Measurements from ENCODE around the gene CFB. TPM values are rescaled to one million over a fixed set of nuclear protein-coding genes. Genes with fewer than 3 reads are reported as not detected.
A peak's percentile ranks its signal among the peaks of the same experiment; 100 is the strongest.

CFB gene
- total RNA-seq, 1 experiment from 2014 or later: not detected

DNA sequence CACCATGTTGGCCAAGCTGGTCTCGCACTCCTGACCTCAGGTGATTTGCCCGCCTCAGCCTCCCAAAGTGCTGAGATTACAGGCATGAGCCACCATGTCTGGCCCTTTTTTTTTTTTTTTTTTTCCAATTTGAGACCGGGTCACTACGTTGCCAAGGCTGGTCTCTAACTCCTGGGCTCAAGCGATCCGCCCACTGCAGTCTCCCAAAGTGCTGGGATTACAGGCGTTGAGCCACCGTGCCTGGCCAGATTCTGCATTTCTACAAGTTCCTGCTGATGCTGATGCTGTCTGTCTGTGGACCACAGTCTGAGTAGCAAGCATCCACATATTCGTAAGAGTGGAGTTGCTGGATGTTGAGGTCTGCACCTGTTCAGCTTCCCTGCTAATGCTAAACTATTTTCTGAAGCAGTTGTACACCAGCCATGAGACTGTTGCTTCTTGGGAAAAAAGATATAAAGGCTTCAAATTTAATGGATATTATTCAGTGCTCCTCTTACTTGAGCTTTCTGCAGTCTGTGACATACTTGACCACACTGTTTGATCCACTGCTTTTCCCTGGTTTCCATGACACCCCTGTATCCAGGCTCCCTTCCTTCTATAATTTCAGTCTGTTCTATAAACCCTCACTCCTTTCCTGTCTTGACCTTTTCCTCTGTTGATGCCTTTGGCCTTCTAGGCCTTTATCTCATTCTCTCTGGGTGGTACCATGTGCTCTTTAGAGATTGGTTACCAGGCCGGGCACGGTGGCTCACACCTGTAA, 33.9 kb upstream of the CFB start:
- ChIA-PET CTCF (no interaction called here), POLR2A (ENCODE audit: unreplicated experiment) (interaction anchor here (0.6 kb wide), 1 partner anchor 700 kb away, joined by 10 read pairs; no protein-coding TSS in a partner anchor)
- Histone ChIP-seq H2AFZ (ENCODE audit: low read length) (no peak overlapping the region), H4K20me1 (ENCODE audit: low read length) (no peaks in the 10 kb centered on the region), H3K27me3 (ENCODE audit: low read length) (no peaks in the 10 kb centered on the region), H3K4me2 (ENCODE audit: low read length) (no peak overlapping the region), H3K36me3 (ENCODE audit: low read depth, low read length) (no peaks in the 10 kb centered on the region), H3K79me2 (ENCODE audit: low read length) (no peaks in the 10 kb centered on the region), H3F3A (ENCODE audit: low read length, unreplicated experiment) (no peaks in the 10 kb centered on the region), H3K9ac (ENCODE audit: low read length) (no peak overlapping the region), H3K4me1 (ENCODE audit: insufficient read depth, low read length) (peaks cover 33% of the 10 kb centered on the region), H3K27ac (ENCODE audit: low read length) (peak overlapping the region; percentile 55; the same call in 1 of the 2 replicates), H3K4me3 (ENCODE audit: low read length) (no peak overlapping the region), H3K9me2 (replicated peaks; ENCODE audit: low read length) (no peaks in the 10 kb centered on the region), H3K9me3 (ENCODE audit: low read length) (no peaks in the 10 kb centered on the region)
- intact Hi-C loops (cut with micrococcal nuclease): loop anchor here (2.0 kb wide), 1 partner anchor 47 kb away; the partner anchor contains the start of genes NELFE and SKIC2
- ATAC-seq (no peak), DNase-seq (no peak)
- BruUV-seq (replicated peaks): no TSS peak
- TF ChIP-seq, protein P1, sequence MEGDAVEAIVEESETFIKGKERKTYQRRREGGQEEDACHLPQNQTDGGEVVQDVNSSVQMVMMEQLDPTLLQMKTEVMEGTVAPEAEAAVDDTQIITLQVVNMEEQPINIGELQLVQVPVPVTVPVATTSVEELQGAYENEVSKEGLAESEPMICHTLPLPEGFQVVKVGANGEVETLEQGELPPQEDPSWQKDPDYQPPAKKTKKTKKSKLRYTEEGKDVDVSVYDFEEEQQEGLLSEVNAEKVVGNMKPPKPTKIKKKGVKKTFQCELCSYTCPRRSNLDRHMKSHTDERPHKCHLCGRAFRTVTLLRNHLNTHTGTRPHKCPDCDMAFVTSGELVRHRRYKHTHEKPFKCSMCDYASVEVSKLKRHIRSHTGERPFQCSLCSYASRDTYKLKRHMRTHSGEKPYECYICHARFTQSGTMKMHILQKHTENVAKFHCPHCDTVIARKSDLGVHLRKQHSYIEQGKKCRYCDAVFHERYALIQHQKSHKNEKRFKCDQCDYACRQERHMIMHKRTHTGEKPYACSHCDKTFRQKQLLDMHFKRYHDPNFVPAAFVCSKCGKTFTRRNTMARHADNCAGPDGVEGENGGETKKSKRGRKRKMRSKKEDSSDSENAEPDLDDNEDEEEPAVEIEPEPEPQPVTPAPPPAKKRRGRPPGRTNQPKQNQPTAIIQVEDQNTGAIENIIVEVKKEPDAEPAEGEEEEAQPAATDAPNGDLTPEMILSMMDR (conservative IDR thresholded peaks at IDR 0.05; ENCODE audit: low read depth, low read length): no peak
- TF ChIP-seq EZH2phosphoT487 (IDR thresholded peaks at IDR 0.05; ENCODE audit: borderline replicate concordance, low read length) (no peak), EZH2 (IDR thresholded peaks at IDR 0.05; ENCODE audit: low read length, unreplicated experiment) (no peak)

DNA sequence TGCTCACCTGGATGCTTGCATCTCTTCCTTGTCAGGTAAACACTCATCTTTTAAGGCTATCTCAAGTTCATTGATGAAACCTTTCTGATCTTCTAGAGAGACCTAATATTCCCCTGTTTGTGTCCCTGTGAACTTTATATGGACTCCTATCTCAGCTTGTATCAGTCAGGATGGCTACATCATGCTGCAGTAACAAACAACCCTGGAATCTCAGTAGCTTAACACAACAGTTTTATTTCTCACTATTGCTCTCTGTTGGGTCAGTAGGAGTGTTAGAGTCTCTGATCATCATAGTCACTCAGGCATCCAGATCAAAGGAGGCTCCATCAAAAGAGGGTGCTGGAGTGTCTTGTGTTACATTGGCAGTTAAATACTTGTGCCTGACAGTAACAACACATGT, 30.5 kb upstream of the CFB start:
- CTCF ChIA-PET: no interaction called here
- H3K9ac ChIP-seq (ENCODE audit: low read length): no peak overlapping the region
- DNase-seq: no peak
- no peak for TF ChIP-seq EZH2 (IDR thresholded peaks at IDR 0.05; ENCODE audit: low read length, unreplicated experiment)
- TF ChIP-seq EZH2phosphoT487 (IDR thresholded peaks at IDR 0.05; ENCODE audit: borderline replicate concordance, low read length): no peak
- TF ChIP-seq, protein P1 (conservative IDR thresholded peaks at IDR 0.05; ENCODE audit: low read depth, low read length): no peak
- no peak overlapping the region for H3K4me3 ChIP-seq (ENCODE audit: low read length)
- no peaks in the 10 kb centered on the region for H3K27me3 ChIP-seq (ENCODE audit: low read length)
- POLR2A ChIA-PET (ENCODE audit: unreplicated experiment): no interaction called here
- H3K36me3 ChIP-seq (ENCODE audit: low read depth, low read length): no peaks in the 10 kb centered on the region
- no peaks in the 10 kb centered on the region for H3K9me2 ChIP-seq (replicated peaks; ENCODE audit: low read length)
- H3K27ac ChIP-seq (ENCODE audit: low read length): no peak overlapping the region
- H3K4me1 ChIP-seq (ENCODE audit: insufficient read depth, low read length): peaks cover 13% of the 10 kb centered on the region
- no peak overlapping the region for H2AFZ ChIP-seq (ENCODE audit: low read length)
- no peaks in the 10 kb centered on the region for H3F3A ChIP-seq (ENCODE audit: low read length, unreplicated experiment)
- H3K79me2 ChIP-seq (ENCODE audit: low read length): no peaks in the 10 kb centered on the region
- intact Hi-C loops (cut with micrococcal nuclease): no loop called here
- H3K4me2 ChIP-seq (ENCODE audit: low read length): no peak overlapping the region
- H3K9me3 ChIP-seq (ENCODE audit: low read length): no peaks in the 10 kb centered on the region
- no peaks in the 10 kb centered on the region for H4K20me1 ChIP-seq (ENCODE audit: low read length)
- no TSS peak for BruUV-seq (replicated peaks)
- ATAC-seq: no peak

DNA sequence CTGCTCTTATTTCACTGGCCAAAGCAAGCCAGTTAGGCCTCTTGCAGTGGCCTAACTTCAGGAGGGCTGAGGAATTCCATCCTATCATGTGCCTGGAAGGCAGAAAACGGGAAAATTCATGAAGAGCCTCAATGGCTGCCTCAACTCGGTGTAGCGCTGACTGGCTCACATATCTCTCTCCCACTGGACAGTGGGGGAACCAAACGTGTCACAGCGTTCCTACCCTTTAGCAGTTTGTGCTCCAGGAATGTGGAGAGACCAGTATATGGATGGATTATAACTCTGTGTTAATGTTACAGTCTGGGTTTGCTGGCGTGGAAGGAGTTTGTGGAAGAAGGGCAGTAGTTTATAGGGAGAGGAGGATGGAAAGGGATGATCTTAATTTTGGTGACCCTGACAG, 30.1 kb upstream of the CFB start:
- Histone ChIP-seq H4K20me1 (ENCODE audit: low read length) (no peaks in the 10 kb centered on the region), H2AFZ (ENCODE audit: low read length) (no peak overlapping the region), H3K4me1 (ENCODE audit: insufficient read depth, low read length) (peaks cover 10% of the 10 kb centered on the region; the same call in 1 of the 2 replicates), H3F3A (ENCODE audit: low read length, unreplicated experiment) (no peaks in the 10 kb centered on the region), H3K79me2 (ENCODE audit: low read length) (no peaks in the 10 kb centered on the region), H3K27ac (ENCODE audit: low read length) (no peak overlapping the region), H3K36me3 (ENCODE audit: low read depth, low read length) (no peaks in the 10 kb centered on the region), H3K4me3 (ENCODE audit: low read length) (no peak overlapping the region), H3K9ac (ENCODE audit: low read length) (no peak overlapping the region), H3K27me3 (ENCODE audit: low read length) (no peaks in the 10 kb centered on the region), H3K4me2 (ENCODE audit: low read length) (no peak overlapping the region), H3K9me3 (ENCODE audit: low read length) (no peaks in the 10 kb centered on the region), H3K9me2 (replicated peaks; ENCODE audit: low read length) (no peaks in the 10 kb centered on the region)
- DNase-seq (no peak), ATAC-seq (no peak)
- TF ChIP-seq EZH2 (IDR thresholded peaks at IDR 0.05; ENCODE audit: low read length, unreplicated experiment): no peak
- TF ChIP-seq EZH2phosphoT487 (IDR thresholded peaks at IDR 0.05; ENCODE audit: borderline replicate concordance, low read length): no peak
- TF ChIP-seq, protein P1 (conservative IDR thresholded peaks at IDR 0.05; ENCODE audit: low read depth, low read length): no peak
- POLR2A ChIA-PET (ENCODE audit: unreplicated experiment): no interaction called here
- BruUV-seq (replicated peaks): no TSS peak
- CTCF ChIA-PET: no interaction called here
- intact Hi-C loops (cut with micrococcal nuclease): no loop called here
